ENCODE measurements around the gene GPR18.

GRCh38 chr13:99268822-99269221 is 10.6 kb upstream of the GPR18 start:
- TF ChIP-seq POLR2AphosphoS5 (IDR thresholded peaks at IDR 0.05; ENCODE audit: borderline replicate concordance, low read depth, low read length), result no peak
- no peak for TF ChIP-seq EZH2 (IDR thresholded peaks at IDR 0.05)

Measured in SK-N-MC (cell line).